ENCODE measurements around the gene OBSCN. TPM values are rescaled to one million over a fixed set of nuclear protein-coding genes. Genes with fewer than 3 reads are reported as not detected.
A peak's percentile ranks its signal among the peaks of the same experiment; 100 is the strongest.

Gene OBSCN
- total and polyA plus RNA-seq, 2 of the 13 experiments (the other 11 are each of a cell fraction or from before 2014, with no cell fraction given) = 0.20 TPM

- TF ChIP-seq MED13 (CRISPR knock-in tag; IDR thresholded peaks at IDR 0.05) = no peak
- TF ChIP-seq ZNF737 (CRISPR knock-in tag; IDR thresholded peaks at IDR 0.05; ENCODE audit: borderline replicate concordance) = no peak
- no peak for TF ChIP-seq MTERF4 (CRISPR knock-in tag; IDR thresholded peaks at IDR 0.05)
- TF ChIP-seq MEIS1 (CRISPR knock-in tag; IDR thresholded peaks at IDR 0.05; ENCODE audit: borderline replicate concordance) = no peak
- TF ChIP-seq ZNF558 (CRISPR knock-in tag; IDR thresholded peaks at IDR 0.05; ENCODE audit: borderline replicate concordance) = no peak
- TF ChIP-seq, protein P1, sequence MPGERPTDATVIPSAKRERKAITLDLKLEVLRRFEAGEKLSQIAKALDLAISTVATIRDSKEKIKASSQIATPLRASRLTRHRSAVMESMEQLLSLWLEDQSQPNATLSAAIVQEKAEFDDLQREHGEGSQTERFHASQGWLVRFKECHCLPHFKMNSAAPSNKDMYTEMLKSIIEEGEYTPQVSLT (CRISPR knock-in tag; IDR thresholded peaks at IDR 0.05; ENCODE audit: borderline replicate concordance, low read depth) = no peak
- no peaks in the 10 kb centered on the region for H3K79me2 ChIP-seq (ENCODE audit: insufficient read depth, low read length)
- FAIRE-seq = no peak
- BruUV-seq (replicated peaks) = no TSS peak
- no peak overlapping the region for H3K9ac ChIP-seq (ENCODE audit: insufficient read depth, low read depth, low read length)
- ChIA-PET POLR2A (no interaction called here), CTCF (ENCODE audit: low intra/inter-chr PET ratio, low total read pairs) (no interaction called here)
- H4K20me1 ChIP-seq (ENCODE audit: insufficient read depth, low read length) = no peaks in the 10 kb centered on the region
- no peak for DNase-seq (ENCODE audit: low spot score)
- no peak overlapping the region for H3K27ac ChIP-seq (ENCODE audit: extremely low read length, insufficient read depth, low read length)
- no peaks in the 10 kb centered on the region for H3K27me3 ChIP-seq (ENCODE audit: control insufficient read depth in 1 of 2, insufficient read depth in 2 of 2, low read length in 2 of 2)
- no peak overlapping the region for H2AFZ ChIP-seq (ENCODE audit: low read length)
- in situ Hi-C loops (cut with HindIII; ENCODE audit: extremely low pct_ligation_motif_present, low pct_unique_long_range_greater_than_20kb) = no loop called here
- 88% methylated on average over 9 of the region's 10 CpGs for WGBS (ENCODE audit: low lambda C conversion rate)
- intact Hi-C loops (cut with micrococcal nuclease; ENCODE audit: unreplicated experiment) = no loop called here
- no peak overlapping the region for H3K4me3 ChIP-seq (replicated peaks in 1 of 3; ENCODE audit: insufficient read depth in 1 of 3, low read depth in 2 of 3, low read length in 3 of 3)
- no peaks in the 10 kb centered on the region for H3K9me3 ChIP-seq (ENCODE audit: low read length)
- peaks cover 4 to 19% of the 10 kb centered on the region in 2 experiments for H3K36me3 ChIP-seq (replicated peaks in 1 of 2; ENCODE audit: control insufficient read depth in 1 of 2, insufficient read depth in 2 of 2, low read length in 2 of 2)
- no peak for ATAC-seq
- no peak overlapping the region for H3K4me2 ChIP-seq (ENCODE audit: low read depth, low read length)
- H3K4me1 ChIP-seq (ENCODE audit: insufficient read depth, low read length) = peaks cover 8% of the 10 kb centered on the region
Measured at GRCh38 chr1:228390649-228391048, 182.8 kb downstream of the OBSCN start.

DNA sequence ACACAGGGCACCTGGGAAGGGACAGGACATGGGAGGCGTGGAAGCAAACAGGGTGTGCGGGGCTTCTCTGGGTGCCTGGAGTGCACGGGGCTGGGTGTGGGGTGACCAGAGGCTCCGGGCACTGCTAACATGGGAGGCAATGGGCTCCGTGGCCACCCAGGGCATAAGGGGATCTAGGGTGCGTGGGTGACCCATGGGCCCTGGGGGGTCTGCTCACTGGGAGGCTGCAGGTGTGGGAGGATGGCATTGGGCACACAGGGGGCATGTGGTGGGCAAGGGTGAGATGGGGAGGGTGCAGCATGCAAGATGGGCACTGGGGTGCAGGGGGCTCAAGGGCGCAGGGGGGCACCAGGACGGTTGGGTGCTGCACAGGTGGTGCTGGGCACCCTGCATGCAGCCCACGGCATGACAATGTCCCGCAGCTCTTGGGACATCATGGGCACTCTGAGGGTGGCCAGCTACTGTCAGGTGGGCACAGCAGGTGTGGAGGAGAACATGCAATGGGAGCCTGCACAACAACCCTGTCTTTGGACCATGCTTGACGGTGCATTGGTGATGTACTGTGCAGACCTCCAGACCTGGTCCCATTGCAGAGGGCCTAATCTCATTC is 183.7 kb downstream of the OBSCN start:
- H3K36me3 ChIP-seq (replicated peaks in 1 of 2; ENCODE audit: control insufficient read depth in 1 of 2, insufficient read depth in 2 of 2, low read length in 2 of 2) = peaks cover 5 to 27% of the 10 kb centered on the region in 2 experiments
- FAIRE-seq (no peak), ATAC-seq (no peak; the same call in 1 of the 3 replicates), DNase-seq (ENCODE audit: low spot score) (no peak)
- CTCF ChIA-PET (ENCODE audit: low intra/inter-chr PET ratio, low total read pairs) = no interaction called here
- POLR2A ChIA-PET = no interaction called here
- no peak overlapping the region for H3K4me3 ChIP-seq (replicated peaks in 1 of 3; ENCODE audit: insufficient read depth in 1 of 3, low read depth in 2 of 3, low read length in 3 of 3)
- no peak overlapping the region for H3K9ac ChIP-seq (ENCODE audit: insufficient read depth, low read depth, low read length)
- H3K4me1 ChIP-seq (ENCODE audit: insufficient read depth, low read length) = peaks cover 9% of the 10 kb centered on the region
- no peak overlapping the region for H3K4me2 ChIP-seq (ENCODE audit: low read depth, low read length)
- H3K79me2 ChIP-seq (ENCODE audit: insufficient read depth, low read length) = no peaks in the 10 kb centered on the region
- intact Hi-C loops (cut with micrococcal nuclease; ENCODE audit: unreplicated experiment) (no loop called here), in situ Hi-C loops (cut with HindIII; ENCODE audit: extremely low pct_ligation_motif_present, low pct_unique_long_range_greater_than_20kb) (no loop called here)
- H3K27me3 ChIP-seq (ENCODE audit: control insufficient read depth in 1 of 2, insufficient read depth in 2 of 2, low read length in 2 of 2) = no peaks in the 10 kb centered on the region
- no peaks in the 10 kb centered on the region for H4K20me1 ChIP-seq (ENCODE audit: insufficient read depth, low read length)
- H3K27ac ChIP-seq (ENCODE audit: extremely low read length, insufficient read depth, low read length) = no peak overlapping the region
- 92% methylated on average over 2 of the region's 11 CpGs for WGBS (ENCODE audit: low lambda C conversion rate)
- no peak overlapping the region for H2AFZ ChIP-seq (ENCODE audit: low read length)
- H3K9me3 ChIP-seq (ENCODE audit: low read length) = no peaks in the 10 kb centered on the region
- no TSS peak for BruUV-seq (replicated peaks)
- TF ChIP-seq HNF4G (IDR thresholded peaks at IDR 0.05; ENCODE audit: borderline replicate concordance, low read depth, low read length) = no peak
- no peak for TF ChIP-seq HNF4G (CRISPR knock-in tag; IDR thresholded peaks at IDR 0.05; ENCODE audit: borderline replicate concordance, low read depth)
- 0 out of 2 replicates have a peak, but pooled peaks have one; percentile 46 for TF ChIP-seq HNRNPL (IDR thresholded peaks at IDR 0.05; ENCODE audit: low read depth, low read length)
- TF ChIP-seq ZMYM4 (CRISPR knock-in tag; IDR thresholded peaks at IDR 0.05) = no peak
- TF ChIP-seq AGO2 (optimal IDR thresholded peaks at IDR 0.05; ENCODE audit: low read depth, low read length) = peak; percentile 80
- no peak for TF ChIP-seq MED1 (CRISPR knock-in tag; IDR thresholded peaks at IDR 0.05)
- TF ChIP-seq, protein P2, sequence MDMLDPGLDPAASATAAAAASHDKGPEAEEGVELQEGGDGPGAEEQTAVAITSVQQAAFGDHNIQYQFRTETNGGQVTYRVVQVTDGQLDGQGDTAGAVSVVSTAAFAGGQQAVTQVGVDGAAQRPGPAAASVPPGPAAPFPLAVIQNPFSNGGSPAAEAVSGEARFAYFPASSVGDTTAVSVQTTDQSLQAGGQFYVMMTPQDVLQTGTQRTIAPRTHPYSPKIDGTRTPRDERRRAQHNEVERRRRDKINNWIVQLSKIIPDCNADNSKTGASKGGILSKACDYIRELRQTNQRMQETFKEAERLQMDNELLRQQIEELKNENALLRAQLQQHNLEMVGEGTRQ (IDR thresholded peaks at IDR 0.05; ENCODE audit: low read depth, low read length) = no peak
- TF ChIP-seq, protein P2 (CRISPR knock-in tag; IDR thresholded peaks at IDR 0.05; ENCODE audit: borderline replicate concordance) = no peak
- TF ChIP-seq SRSF1 (optimal IDR thresholded peaks at IDR 0.05; ENCODE audit: low read depth, low read length) = no peak
- no peak for TF ChIP-seq TOE1 (CRISPR knock-in tag; IDR thresholded peaks at IDR 0.05)
